HCT116 (cell line): ENCODE data around the gene RYR3. TPM values are rescaled to one million over a fixed set of nuclear protein-coding genes. Genes with fewer than 3 reads are reported as not detected.

ENCODE experiments used
- ATAC-seq: fragments of 200-7000 bp; cut with Tn5 transposase; 2 replicates; pipeline ENCODE4 v1.9.1; 2020; ENCODE audit warnings: mild to moderate bottlenecking, moderate library complexity
- BruUV-seq: library from RNA; stranded (reverse); fragments of 400-500 nt; replicated peaks from 2 replicates; lab custom pipeline; 2021; lab: Mats Ljungman, UMichigan
- CTCF ChIA-PET: fragments of 300-600 bp; sonication (Branson Sonifier 250); formaldehyde crosslinking; loops from one replicate; lab custom pipeline; 2021; ENCODE audit warnings: antibody characterized with exemption; lab: Charles Lee
- POLR2A ChIA-PET: fragments of 300-600, 350-600 bp; sonication (Branson Sonifier 250); formaldehyde crosslinking; loops from one replicate; lab custom pipeline; 2021; ENCODE audit warnings: antibody characterized with exemption; lab: Charles Lee
- RAD21 ChIA-PET, 2 experiments: fragments of 300-600 bp; sonication (Branson Sonifier 250); formaldehyde crosslinking; loops; one replicate each; lab custom pipeline; 2023; ENCODE audit warnings: low total read pairs in 2 of 2; ENCODE audit not compliant: uncharacterized antibody in 2 of 2, unreplicated experiment in 2 of 2, low non-redundant PET in 1 of 2; lab: Charles Lee
- DNase-seq: peaks from one replicate; pipeline ENCODE4 v3.0.0-alpha.2; 2010; ENCODE audit warnings: low read depth, low spot score
- H2AFZ ChIP-seq: fragments of 200-600 bp; shearing (Covaris generic), sonication (generic); 2 replicates; pipeline ENCODE4 v1.6.1; 2017; ENCODE audit warnings: low read depth, mixed run types, mixed read lengths, antibody characterized with exemption, low read length; ENCODE audit not compliant: poor library complexity, severe bottlenecking
- H3K27ac ChIP-seq: 2 replicates; pipeline ENCODE4 v1.5.1; 2012; ENCODE audit warnings: low read depth, low read length
- H3K27me3 ChIP-seq: fragments of 200-600 bp; sonication (generic); 2 replicates; pipeline ENCODE4 v1.6.1; 2016; ENCODE audit warnings: mixed run types, low read length, mixed read lengths; ENCODE audit not compliant: insufficient read depth
- H3K36me3 ChIP-seq, 2 experiments: fragments of 200-500 bp in 1 of 2; fragments of 200-600 bp in 1 of 2; sonication (Bioruptor generic) in 1 of 2; sonication (generic) in 1 of 2; 2 replicates each; pipeline versions ENCODE4 v1.5.1 to v1.6.1; 2014 to 2016; ENCODE audit warnings: low read length in 2 of 2, inconsistent platforms in 1 of 2, mixed read lengths in 1 of 2, mixed run types in 1 of 2; ENCODE audit not compliant: insufficient read depth in 2 of 2, control insufficient read depth in 1 of 2
- H3K4me1 ChIP-seq, 2 experiments: fragments of 200-600 bp in 1 of 2; sonication (generic) in 1 of 2; 2 replicates each; pipeline versions ENCODE4 v1.5.1 to v1.6.1; 2012 to 2017; ENCODE audit warnings: low read length in 2 of 2, inconsistent platforms in 1 of 2, mild to moderate bottlenecking in 1 of 2, mixed read lengths in 1 of 2, mixed run types in 1 of 2, moderate library complexity in 1 of 2; ENCODE audit not compliant: insufficient read depth in 2 of 2, control insufficient read depth in 1 of 2
- H3K4me2 ChIP-seq: fragments of 200-600 bp; sonication (generic); 2 replicates; pipeline ENCODE4 v1.6.1; 2017; ENCODE audit warnings: mixed run types, low read length, mixed read lengths
- H3K4me3 ChIP-seq, 2 experiments: fragments of 200-600 bp in 1 of 2; sonication (generic) in 1 of 2; replicated peaks in 1 of 2; 2 replicates each; pipeline ENCODE4 v1.5.1; 2011 to 2016; ENCODE audit warnings: low read length in 2 of 2, control low read depth in 1 of 2, low read depth in 1 of 2, mild to moderate bottlenecking in 1 of 2, mixed read lengths in 1 of 2, mixed run types in 1 of 2
- H3K79me2 ChIP-seq: fragments of 200-600 bp; sonication (generic); 2 replicates; pipeline ENCODE4 v1.6.1; 2017; ENCODE audit warnings: mild to moderate bottlenecking, mixed run types, low read length, moderate library complexity, mixed read lengths; ENCODE audit not compliant: insufficient read depth
- H3K9ac ChIP-seq: fragments of 200-600 bp; sonication (generic); 2 replicates; pipeline ENCODE4 v1.6.1; 2016; ENCODE audit warnings: low read length, mixed read lengths
- H3K9me2 ChIP-seq: fragments of 200-600 bp; sonication (generic), shearing (Covaris generic); 2 replicates; pipeline ENCODE4 v1.6.1; 2017; ENCODE audit warnings: mixed run types, mild to moderate bottlenecking, moderate library complexity; ENCODE audit not compliant: insufficient read depth
- H3K9me3 ChIP-seq, 2 experiments: fragments of 200-500 bp in 1 of 2; fragments of 200-600 bp in 1 of 2; sonication (Bioruptor generic) in 1 of 2; sonication (generic) in 1 of 2; 2 replicates each; pipeline ENCODE4 v1.6.1; 2014 to 2017; ENCODE audit warnings: low read length in 2 of 2, mixed read lengths in 2 of 2, inconsistent platforms in 1 of 2, low read depth in 1 of 2, mild to moderate bottlenecking in 1 of 2, mixed run types in 1 of 2, moderate library complexity in 1 of 2; ENCODE audit not compliant: control insufficient read depth in 1 of 2, insufficient read depth in 1 of 2
- H4K20me1 ChIP-seq: fragments of 200-600 bp; sonication (generic), shearing (Covaris generic); 2 replicates; pipeline ENCODE4 v1.6.1; 2017; ENCODE audit warnings: mixed run types, mild to moderate bottlenecking, moderate library complexity; ENCODE audit not compliant: insufficient read depth
- EGR1 ChIP-seq: IDR thresholded peaks from 2 replicates; pipeline ENCODE4 v1.6.1; 2012; ENCODE audit warnings: low read depth
- ELF1 ChIP-seq: IDR thresholded peaks from 2 replicates; pipeline ENCODE4 v1.6.1; 2012; ENCODE audit warnings: low read depth, borderline replicate concordance
- EZH2 ChIP-seq: fragments of 200-600 bp; sonication (generic); IDR thresholded peaks from 2 replicates; pipeline ENCODE4 v1.6.1; 2017; ENCODE audit warnings: antibody characterized with exemption, mixed run types
- EZH2phosphoT487 ChIP-seq: fragments of 200-600 bp; IDR thresholded peaks from 2 replicates; pipeline ENCODE4 v1.6.1; 2018; ENCODE audit warnings: antibody characterized with exemption, borderline replicate concordance
- FOSL1 ChIP-seq: IDR thresholded peaks from 2 replicates; pipeline ENCODE4 v1.6.1; 2012; ENCODE audit warnings: low read depth
- SIN3A ChIP-seq: IDR thresholded peaks from 2 replicates; pipeline ENCODE4 v1.6.1; 2012; ENCODE audit warnings: low read depth
- SRF ChIP-seq: IDR thresholded peaks from 2 replicates; pipeline ENCODE4 v1.6.1; 2012; ENCODE audit warnings: low read depth
- intact Hi-C: fragments of 100-400 bp; cut with micrococcal nuclease; formaldehyde crosslinking; loops from 2 replicates; pipeline ENCODE4 v1.10.0; 2022
- total RNA-seq: library from RNA; stranded (reverse); gene quantifications from one replicate; pipeline ENCODE4 v1.2.1, GENCODE V29; 2021; ENCODE audit not compliant: unreplicated experiment
- TF ChIP-seq, protein P1 (sequence below): IDR thresholded peaks from 2 replicates; pipeline ENCODE4 v1.6.1; 2012
- TF ChIP-seq, protein P2 (sequence below): IDR thresholded peaks from 2 replicates; pipeline ENCODE4 v1.6.1; 2012
- TF ChIP-seq, protein P3 (sequence below): IDR thresholded peaks from 2 replicates; pipeline ENCODE4 v1.6.1; 2011; ENCODE audit warnings: mild to moderate bottlenecking, low read length, moderate library complexity; ENCODE audit not compliant: insufficient replicate concordance; ENCODE audit errors: extremely low read depth

Gene RYR3
- total RNA-seq, 1 experiment from 2014 or later, result not detected

DNA sequence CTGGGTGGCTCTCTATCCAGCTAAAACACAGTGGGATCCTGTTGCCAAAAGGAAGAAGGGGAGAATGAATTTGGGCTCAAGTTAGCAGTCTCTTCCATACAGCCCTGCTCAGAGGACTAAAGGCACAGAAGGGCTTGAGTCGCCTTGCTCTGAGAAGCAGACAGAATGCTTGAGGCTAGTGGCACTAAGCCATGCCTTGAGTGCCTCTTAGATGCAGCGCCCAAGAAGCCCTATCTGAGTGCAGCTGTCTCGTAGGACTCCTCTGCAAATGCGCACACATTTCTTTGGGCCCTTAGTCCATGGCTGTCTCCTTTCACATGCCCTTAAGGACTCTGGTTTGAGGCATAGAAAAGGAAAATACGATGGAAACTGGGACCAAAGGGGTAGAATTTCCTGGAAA lies 446.2 kb downstream of the RYR3 start:
- POLR2A ChIA-PET, result no interaction called here
- Histone ChIP-seq H2AFZ (no peak overlapping the region), H3K4me2 (no peak overlapping the region), H3K27me3 (peaks cover 16% of the 10 kb centered on the region; the same call in 1 of the 2 replicates), H3K79me2 (no peaks in the 10 kb centered on the region), H3K9ac (no peak overlapping the region), H3K4me3 (no peak overlapping the region), H4K20me1 (no peaks in the 10 kb centered on the region), H3K9me3 (no peaks in the 10 kb centered on the region), H3K4me1 (no peaks in the 10 kb centered on the region), H3K27ac (no peak overlapping the region), H3K9me2 (no peaks in the 10 kb centered on the region), H3K36me3 (no peaks in the 10 kb centered on the region)
- TF ChIP-seq EZH2phosphoT487 (no peak), ELF1 (no peak), SIN3A (no peak)
- TF ChIP-seq, protein P1, sequence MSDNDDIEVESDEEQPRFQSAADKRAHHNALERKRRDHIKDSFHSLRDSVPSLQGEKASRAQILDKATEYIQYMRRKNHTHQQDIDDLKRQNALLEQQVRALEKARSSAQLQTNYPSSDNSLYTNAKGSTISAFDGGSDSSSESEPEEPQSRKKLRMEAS, result no peak
- TF ChIP-seq, protein P2, sequence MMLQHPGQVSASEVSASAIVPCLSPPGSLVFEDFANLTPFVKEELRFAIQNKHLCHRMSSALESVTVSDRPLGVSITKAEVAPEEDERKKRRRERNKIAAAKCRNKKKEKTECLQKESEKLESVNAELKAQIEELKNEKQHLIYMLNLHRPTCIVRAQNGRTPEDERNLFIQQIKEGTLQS, result no peak
- RAD21 ChIA-PET, result no interaction called here
- CTCF ChIA-PET, result no interaction called here
- intact Hi-C loops, result no loop called here
- ATAC-seq, result no peak
- no peak for DNase-seq
- BruUV-seq, result no TSS peak

DNA sequence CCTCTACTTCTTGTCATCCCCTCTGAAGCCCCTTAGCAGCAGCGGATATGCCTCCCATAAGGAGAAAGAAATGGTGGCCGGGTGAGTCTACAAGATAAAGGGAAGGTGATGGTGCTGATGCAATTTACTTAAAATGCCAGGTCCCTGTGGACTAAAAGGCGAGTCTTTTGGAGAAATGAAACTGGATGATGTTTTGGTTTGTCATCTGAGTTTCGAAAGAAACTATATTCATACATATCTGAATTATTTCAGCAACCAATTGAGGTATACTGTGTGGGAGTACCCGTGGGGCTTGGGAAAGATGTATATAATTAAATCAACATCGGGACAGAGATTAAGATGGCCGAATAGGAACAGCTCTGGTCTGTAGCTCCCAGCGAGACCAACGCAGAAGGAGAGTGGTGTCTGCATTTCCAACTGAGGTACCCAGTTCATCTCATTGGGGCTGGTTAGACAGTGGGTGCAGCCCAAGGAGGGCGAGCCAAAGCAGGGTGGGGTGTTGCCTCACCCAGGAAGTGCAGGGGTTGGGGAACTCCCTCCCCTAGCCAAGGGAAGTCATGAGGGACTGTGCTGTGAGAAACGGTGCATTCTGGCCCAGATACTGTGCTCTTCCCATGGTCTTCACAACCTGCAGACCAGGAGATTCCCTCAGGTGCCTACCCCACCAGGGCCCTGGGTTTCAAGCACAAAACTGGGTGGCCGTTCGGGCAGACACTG lies 446.9 kb downstream of the RYR3 start:
- TF ChIP-seq, protein P3, sequence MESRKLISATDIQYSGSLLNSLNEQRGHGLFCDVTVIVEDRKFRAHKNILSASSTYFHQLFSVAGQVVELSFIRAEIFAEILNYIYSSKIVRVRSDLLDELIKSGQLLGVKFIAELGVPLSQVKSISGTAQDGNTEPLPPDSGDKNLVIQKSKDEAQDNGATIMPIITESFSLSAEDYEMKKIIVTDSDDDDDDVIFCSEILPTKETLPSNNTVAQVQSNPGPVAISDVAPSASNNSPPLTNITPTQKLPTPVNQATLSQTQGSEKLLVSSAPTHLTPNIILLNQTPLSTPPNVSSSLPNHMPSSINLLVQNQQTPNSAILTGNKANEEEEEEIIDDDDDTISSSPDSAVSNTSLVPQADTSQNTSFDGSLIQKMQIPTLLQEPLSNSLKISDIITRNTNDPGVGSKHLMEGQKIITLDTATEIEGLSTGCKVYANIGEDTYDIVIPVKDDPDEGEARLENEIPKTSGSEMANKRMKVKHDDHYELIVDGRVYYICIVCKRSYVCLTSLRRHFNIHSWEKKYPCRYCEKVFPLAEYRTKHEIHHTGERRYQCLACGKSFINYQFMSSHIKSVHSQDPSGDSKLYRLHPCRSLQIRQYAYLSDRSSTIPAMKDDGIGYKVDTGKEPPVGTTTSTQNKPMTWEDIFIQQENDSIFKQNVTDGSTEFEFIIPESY, result no peak
- TF ChIP-seq EZH2 (no peak), EGR1 (no peak), FOSL1 (no peak), SRF (no peak)
- TF ChIP-seq, protein P1, result no peak
- TF ChIP-seq, all 23 proteins: peak for 0
- CTCF ChIA-PET, result no interaction called here
- no TSS peak for BruUV-seq

More for the DNA sequence above, 446.9 kb downstream of the RYR3 start:
- no peak for DNase-seq
- H3K27me3 ChIP-seq, result peaks cover 20% of the 10 kb centered on the region
- intact Hi-C loops, result no loop called here
- H3K27ac ChIP-seq, result no peak overlapping the region
- H3K4me1 ChIP-seq, result no peaks in the 10 kb centered on the region
- ATAC-seq, result no peak
- no peak overlapping the region for H3K4me3 ChIP-seq
- H4K20me1 ChIP-seq, result no peaks in the 10 kb centered on the region
- no peaks in the 10 kb centered on the region for H3K9me2 ChIP-seq
- RAD21 ChIA-PET, result no interaction called here
- no peaks in the 10 kb centered on the region for H3K79me2 ChIP-seq
- no peaks in the 10 kb centered on the region for H3K9me3 ChIP-seq
- no peak overlapping the region for H3K9ac ChIP-seq
- no peak overlapping the region for H2AFZ ChIP-seq
- no peaks in the 10 kb centered on the region for H3K36me3 ChIP-seq
- POLR2A ChIA-PET, result no interaction called here
- no peak overlapping the region for H3K4me2 ChIP-seq
